Measurements from ENCODE around the gene HTR5A.

Gene HTR5A

DNA sequence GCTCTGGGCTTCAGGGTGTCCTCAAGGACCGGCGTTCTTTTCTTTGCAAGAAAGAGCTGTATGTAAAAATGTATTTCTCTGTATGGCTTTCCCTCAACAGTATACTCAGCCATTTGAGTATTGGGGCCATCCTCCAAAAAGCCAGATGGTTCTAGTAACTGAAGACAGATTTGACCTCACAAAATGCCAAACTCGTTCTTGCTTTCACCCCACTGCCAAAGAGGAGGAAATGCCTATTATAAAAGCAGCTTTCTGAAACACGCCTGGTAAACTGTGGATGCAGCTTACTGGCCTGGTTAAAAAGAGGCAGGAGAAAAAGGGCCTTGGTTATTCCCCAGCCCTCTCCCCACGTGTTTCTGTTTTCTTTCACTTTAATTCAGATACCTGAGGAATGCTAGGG lies 7.7 kb upstream of the HTR5A start:
- Mint-ChIP-seq H3K27me3 (peaks cover 10% of the 10 kb centered on the region), H3K36me3 (ENCODE audit: low read depth) (no peaks in the 10 kb centered on the region), H3K4me3 (no peak overlapping the region), H3K27ac (no peak overlapping the region), H3K4me1 (no peaks in the 10 kb centered on the region), H3K9me3 (no peaks in the 10 kb centered on the region)
- ATAC-seq (no peak), DNase-seq (no peak)

- no peaks in the 10 kb centered on the region for H3K36me3 Mint-ChIP-seq (ENCODE audit: low read depth)
- DNase-seq: no peak
- no peak overlapping the region for H3K4me3 Mint-ChIP-seq
- H3K27ac Mint-ChIP-seq: no peak overlapping the region
- no peaks in the 10 kb centered on the region for H3K9me3 Mint-ChIP-seq
- H3K27me3 Mint-ChIP-seq: peaks cover 14% of the 10 kb centered on the region
- ATAC-seq: no peak
- H3K4me1 Mint-ChIP-seq: no peaks in the 10 kb centered on the region
Measured at GRCh38 chr7:155064186-155064585, 5.9 kb upstream of the HTR5A start.

DNA sequence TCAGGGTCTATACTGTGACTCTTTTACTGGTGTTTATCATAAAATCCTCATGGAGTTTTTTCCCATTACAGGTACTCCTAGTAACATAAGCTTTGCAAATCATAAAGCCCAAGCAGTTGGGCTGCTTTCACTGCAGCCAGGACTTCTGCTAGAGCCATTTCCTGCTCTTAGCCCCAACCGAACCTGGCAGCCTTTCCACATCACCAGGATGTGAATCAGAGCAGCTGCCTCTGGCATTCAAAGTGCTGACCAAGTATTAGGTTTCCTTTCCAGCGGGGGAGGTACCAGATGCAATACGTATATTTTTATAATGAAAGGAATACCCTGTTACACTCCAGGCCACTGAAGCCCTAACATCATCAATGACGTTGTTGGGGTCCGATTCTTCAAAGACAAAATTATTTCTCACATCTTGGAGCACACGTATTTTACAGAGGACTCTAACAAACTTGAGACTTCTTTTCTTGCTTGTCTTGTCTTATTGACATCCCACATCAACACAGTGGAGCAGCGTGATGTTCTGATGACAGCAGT lies 3.6 kb upstream of the HTR5A start:
- H3K4me1 Mint-ChIP-seq: no peaks in the 10 kb centered on the region

GRCh38 chr7:155071121-155071651 lies 1.1 kb downstream of the HTR5A start:
- no peaks in the 10 kb centered on the region for H3K36me3 Mint-ChIP-seq (ENCODE audit: low read depth)
- H3K4me3 Mint-ChIP-seq: no peak overlapping the region
- DNase-seq: no peak
- H3K9me3 Mint-ChIP-seq: no peaks in the 10 kb centered on the region
- no peaks in the 10 kb centered on the region for H3K4me1 Mint-ChIP-seq
- peaks cover 41% of the 10 kb centered on the region for H3K27me3 Mint-ChIP-seq
- ATAC-seq: no peak
- no peak overlapping the region for H3K27ac Mint-ChIP-seq

More for the DNA sequence above, 3.6 kb upstream of the HTR5A start:
- Mint-ChIP-seq H3K36me3 (ENCODE audit: low read depth) (no peaks in the 10 kb centered on the region), H3K27me3 (peaks cover 26% of the 10 kb centered on the region), H3K4me3 (no peak overlapping the region), H3K27ac (no peak overlapping the region), H3K9me3 (no peaks in the 10 kb centered on the region)
- DNase-seq (no peak), ATAC-seq (no peak)

- DNase-seq (no peak), ATAC-seq (no peak)
- Mint-ChIP-seq H3K36me3 (ENCODE audit: low read depth) (no peaks in the 10 kb centered on the region), H3K4me3 (no peak overlapping the region), H3K27ac (no peak overlapping the region), H3K4me1 (no peaks in the 10 kb centered on the region), H3K27me3 (peaks cover 41% of the 10 kb centered on the region), H3K9me3 (no peaks in the 10 kb centered on the region)
Measured at GRCh38 chr7:155071916-155072571, 1.9 kb downstream of the HTR5A start.

GRCh38 chr7:155073922-155074321 lies 3.8 kb downstream of the HTR5A start:
- ATAC-seq (peak; percentile 25), DNase-seq (no peak)
- H3K27me3 Mint-ChIP-seq: peaks cover 34% of the 10 kb centered on the region
- H3K36me3 Mint-ChIP-seq (ENCODE audit: low read depth): no peaks in the 10 kb centered on the region
- no peaks in the 10 kb centered on the region for H3K9me3 Mint-ChIP-seq
- no peak overlapping the region for H3K4me3 Mint-ChIP-seq
- H3K4me1 Mint-ChIP-seq: no peaks in the 10 kb centered on the region
- no peak overlapping the region for H3K27ac Mint-ChIP-seq

DNA sequence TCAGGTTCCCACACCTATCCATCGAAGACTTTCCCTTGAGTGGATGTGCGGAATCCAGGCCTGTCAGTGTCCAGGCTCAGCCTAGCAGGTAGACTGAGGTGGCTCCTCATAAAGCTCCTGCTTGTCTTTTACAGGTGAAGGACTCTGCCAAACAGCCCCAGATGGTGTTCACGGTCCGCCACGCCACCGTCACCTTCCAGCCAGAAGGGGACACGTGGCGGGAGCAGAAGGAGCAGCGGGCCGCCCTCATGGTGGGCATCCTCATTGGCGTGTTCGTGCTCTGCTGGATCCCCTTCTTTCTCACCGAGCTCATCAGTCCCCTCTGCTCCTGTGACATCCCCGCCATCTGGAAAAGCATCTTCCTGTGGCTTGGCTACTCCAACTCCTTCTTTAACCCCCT lies 13.9 kb downstream of the HTR5A start:
- no peak for ATAC-seq
- no peak overlapping the region for H3K4me3 Mint-ChIP-seq
- H3K9me3 Mint-ChIP-seq: no peaks in the 10 kb centered on the region
- H3K27ac Mint-ChIP-seq: no peak overlapping the region
- H3K4me1 Mint-ChIP-seq: no peaks in the 10 kb centered on the region
- H3K36me3 Mint-ChIP-seq (ENCODE audit: low read depth): no peaks in the 10 kb centered on the region
- H3K27me3 Mint-ChIP-seq: peaks cover 23% of the 10 kb centered on the region
- no peak for DNase-seq

GRCh38 chr7:155084969-155085368 lies 14.8 kb downstream of the HTR5A start:
- ATAC-seq (no peak), DNase-seq (no peak)
- Mint-ChIP-seq H3K9me3 (no peaks in the 10 kb centered on the region), H3K27me3 (peaks cover 23% of the 10 kb centered on the region), H3K27ac (no peak overlapping the region), H3K4me3 (no peak overlapping the region), H3K36me3 (ENCODE audit: low read depth) (no peaks in the 10 kb centered on the region), H3K4me1 (no peaks in the 10 kb centered on the region)

DNA sequence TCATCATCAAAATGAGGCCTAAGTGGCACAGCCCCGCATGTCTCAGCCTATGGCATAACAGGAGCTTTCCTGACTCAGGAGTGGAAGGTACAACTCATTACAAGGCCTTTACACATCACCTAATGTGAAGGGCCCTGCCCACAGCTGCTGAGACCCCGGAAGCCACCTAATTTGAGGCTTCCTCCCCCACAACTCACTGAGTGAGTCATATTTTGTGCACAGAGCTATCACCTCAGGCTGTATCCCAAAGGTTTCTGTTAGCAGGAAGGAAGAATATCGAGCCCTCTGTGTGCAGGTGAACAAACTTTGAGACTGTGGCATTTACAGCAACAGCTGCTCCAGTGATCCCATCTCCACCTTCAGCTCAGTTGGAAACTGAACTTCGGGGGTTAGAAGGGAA lies 20.6 kb downstream of the HTR5A start:
- Mint-ChIP-seq H3K4me3 (peak overlapping the region; percentile 2), H3K9me3 (peaks cover 3% of the 10 kb centered on the region), H3K27ac (peak overlapping the region; percentile 59), H3K4me1 (peaks cover 23% of the 10 kb centered on the region), H3K36me3 (ENCODE audit: low read depth) (no peaks in the 10 kb centered on the region), H3K27me3 (peaks cover 22% of the 10 kb centered on the region)
- peak; percentile 96 for ATAC-seq
- peak; percentile 27 for DNase-seq

- Mint-ChIP-seq H3K4me1 (peaks cover 23% of the 10 kb centered on the region), H3K9me3 (peaks cover 5% of the 10 kb centered on the region), H3K27ac (no peak overlapping the region), H3K36me3 (ENCODE audit: low read depth) (no peaks in the 10 kb centered on the region), H3K4me3 (no peak overlapping the region), H3K27me3 (peaks cover 17% of the 10 kb centered on the region)
- peak; percentile 13 for ATAC-seq
- DNase-seq: no peak
Measured at GRCh38 chr7:155093596-155093995, 23.5 kb downstream of the HTR5A start.

- Mint-ChIP-seq H3K27me3 (peaks cover 18% of the 10 kb centered on the region), H3K27ac (no peak overlapping the region), H3K4me1 (peaks cover 23% of the 10 kb centered on the region), H3K9me3 (peaks cover 5% of the 10 kb centered on the region), H3K4me3 (no peak overlapping the region), H3K36me3 (ENCODE audit: low read depth) (no peaks in the 10 kb centered on the region)
- DNase-seq: no peak
- no peak for ATAC-seq
Measured at GRCh38 chr7:155094636-155095135, 24.6 kb downstream of the HTR5A start.

DNA sequence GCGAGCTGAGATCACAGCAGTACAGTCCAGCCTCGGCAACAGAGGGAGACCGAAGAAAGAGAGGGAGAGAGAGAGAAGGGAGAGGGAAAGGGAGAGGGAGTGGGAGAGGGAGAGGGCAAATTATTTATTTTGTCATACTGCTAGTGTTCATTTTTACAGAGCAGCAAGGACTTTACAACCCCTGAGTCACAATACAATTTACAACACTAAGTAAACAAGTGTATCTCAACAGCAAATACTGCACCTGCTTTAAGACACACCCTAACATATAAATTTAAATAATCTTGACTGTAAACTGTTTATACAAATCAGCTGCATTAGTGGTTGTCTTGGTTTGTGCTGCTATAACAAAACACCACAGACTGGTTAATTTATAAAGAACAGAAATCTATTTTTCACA lies 27.2 kb downstream of the HTR5A start:
- no peak overlapping the region for H3K27ac Mint-ChIP-seq
- ATAC-seq: no peak
- H3K9me3 Mint-ChIP-seq: peaks cover 5% of the 10 kb centered on the region

GRCh38 chr7:155103839-155104238 lies 33.7 kb downstream of the HTR5A start:
- peaks cover 10% of the 10 kb centered on the region for H3K27me3 Mint-ChIP-seq
- no peaks in the 10 kb centered on the region for H3K36me3 Mint-ChIP-seq (ENCODE audit: low read depth)
- H3K27ac Mint-ChIP-seq: no peak overlapping the region
- no peaks in the 10 kb centered on the region for H3K4me1 Mint-ChIP-seq
- H3K4me3 Mint-ChIP-seq: no peak overlapping the region
- no peaks in the 10 kb centered on the region for H3K9me3 Mint-ChIP-seq
- ATAC-seq (no peak), DNase-seq (no peak)

More for the DNA sequence above, 27.2 kb downstream of the HTR5A start:
- H3K4me3 Mint-ChIP-seq: no peak overlapping the region
- DNase-seq: no peak
- peaks cover 9% of the 10 kb centered on the region for H3K4me1 Mint-ChIP-seq
- H3K27me3 Mint-ChIP-seq: peaks cover 14% of the 10 kb centered on the region
- H3K36me3 Mint-ChIP-seq (ENCODE audit: low read depth): no peaks in the 10 kb centered on the region

- DNase-seq (no peak), ATAC-seq (no peak)
- Mint-ChIP-seq H3K27ac (no peak overlapping the region), H3K4me1 (no peaks in the 10 kb centered on the region), H3K9me3 (no peaks in the 10 kb centered on the region), H3K4me3 (no peak overlapping the region), H3K36me3 (ENCODE audit: low read depth) (no peaks in the 10 kb centered on the region), H3K27me3 (peaks cover 6% of the 10 kb centered on the region)
Measured at GRCh38 chr7:155104913-155105312, 34.8 kb downstream of the HTR5A start.

GRCh38 chr7:155106356-155106755 lies 36.2 kb downstream of the HTR5A start:
- Mint-ChIP-seq H3K4me3 (no peak overlapping the region), H3K27ac (no peak overlapping the region), H3K36me3 (ENCODE audit: low read depth) (no peaks in the 10 kb centered on the region), H3K4me1 (no peaks in the 10 kb centered on the region), H3K9me3 (no peaks in the 10 kb centered on the region), H3K27me3 (peaks cover 7% of the 10 kb centered on the region)
- DNase-seq: no peak
- no peak for ATAC-seq
